ENCODE results near the gene RHCE.
"Not testable (repeated sequence)": the region's sequence is repeated elsewhere in the genome, so short reads cannot be mapped to it uniquely, and the experiment has no call there.

GRCh38 chr1:25397549-25397948, 23.1 kb downstream of the RHCE start:
- not testable (repeated sequence) for TF ChIP-seq MAX (IDR thresholded peaks at IDR 0.05; ENCODE audit: low read depth, low read length); CTCF (IDR thresholded peaks at IDR 0.05; ENCODE audit: low read depth, low read length); POLR2A (IDR thresholded peaks at IDR 0.05; ENCODE audit: extremely low read depth, insufficient read length)

All from NB4 (cell line).